NB4 (cell line): ENCODE measurements around the gene TNS1.

Experiments
- CTCF ChIP-seq: IDR thresholded peaks from one replicate; pipeline ENCODE4 v1.5.1; 2012; ENCODE audit warnings: low read depth, low read length
- POLR2A ChIP-seq: IDR thresholded peaks from 2 replicates; pipeline ENCODE4 v1.6.1; 2011; ENCODE audit warnings: mild to moderate bottlenecking; ENCODE audit not compliant: insufficient read length; ENCODE audit errors: extremely low read depth

GRCh38 chr2:217839750-217840107 lies 163.1 kb downstream of the TNS1 start:
- TF ChIP-seq CTCF (no peak), POLR2A (no peak)
